Glutamatergic neuron (in vitro differentiated cells): Measurements from ENCODE around the gene TIMP2. TPM values are rescaled to one million over a fixed set of nuclear protein-coding genes. Genes with fewer than 3 reads are reported as not detected.

ENCODE experiments used
- DNase-seq: peaks from one replicate; pipeline ENCODE4 v3.0.0; 2022
- H3K27ac Mint-ChIP-seq: one replicate; pipeline ENCODE4 v1.8.0; 2020; ENCODE audit warnings: mild to moderate bottlenecking, mixed read lengths, inconsistent platforms; ENCODE audit not compliant: unreplicated experiment
- H3K27me3 Mint-ChIP-seq: one replicate; pipeline ENCODE4 v1.8.0; 2020; ENCODE audit warnings: mild to moderate bottlenecking, moderate library complexity, mixed read lengths, inconsistent platforms; ENCODE audit not compliant: unreplicated experiment
- H3K36me3 Mint-ChIP-seq: one replicate; pipeline ENCODE4 v1.8.0; 2020; ENCODE audit warnings: mild to moderate bottlenecking, mixed read lengths, inconsistent platforms; ENCODE audit not compliant: unreplicated experiment
- H3K4me1 Mint-ChIP-seq: one replicate; pipeline ENCODE4 v1.8.0; 2020; ENCODE audit warnings: mild to moderate bottlenecking, low read depth, mixed read lengths, inconsistent platforms; ENCODE audit not compliant: unreplicated experiment
- H3K4me3 Mint-ChIP-seq: one replicate; pipeline ENCODE4 v1.8.0; 2020; ENCODE audit warnings: mild to moderate bottlenecking, mixed read lengths, inconsistent platforms; ENCODE audit not compliant: unreplicated experiment
- H3K9me3 Mint-ChIP-seq: one replicate; pipeline ENCODE4 v1.8.0; 2020; ENCODE audit warnings: mild to moderate bottlenecking, moderate library complexity, mixed read lengths, inconsistent platforms; ENCODE audit not compliant: unreplicated experiment
- CTCF ChIP-seq: fragments of 200-600 bp; sonication (generic); IDR thresholded peaks from one replicate; pipeline ENCODE4 v1.5.0; 2021; ENCODE audit not compliant: partially characterized antibody, unreplicated experiment
- total RNA-seq: library from RNA; stranded (reverse); fragmentation: NEBNext Ultra II Directional; extraction: Animal tissue kit (Norgen Biotek cat#: 25700); gene quantifications from one replicate; pipeline ENCODE4 v1.2.1, GENCODE V29; 2021; ENCODE audit not compliant: unreplicated experiment

Gene TIMP2
- total RNA-seq, 1 donor from 2014 or later, result 121 TPM

GRCh38 chr17:78923660-78924453 lies 1.3 kb downstream of the TIMP2 start:
- no peak for DNase-seq
- no peak for TF ChIP-seq CTCF
- peaks cover 2% of the 10 kb centered on the region for H3K9me3 Mint-ChIP-seq
- H3K4me3 Mint-ChIP-seq, result peak overlapping the region; percentile 85
- H3K27ac Mint-ChIP-seq, result no peak overlapping the region
- no peaks in the 10 kb centered on the region for H3K36me3 Mint-ChIP-seq
- H3K4me1 Mint-ChIP-seq, result peaks cover 21% of the 10 kb centered on the region
- peaks cover 11% of the 10 kb centered on the region for H3K27me3 Mint-ChIP-seq

- no peak overlapping the region for H3K27ac Mint-ChIP-seq
- TF ChIP-seq CTCF, result no peak
- H3K9me3 Mint-ChIP-seq, result peaks cover 2% of the 10 kb centered on the region
- H3K4me3 Mint-ChIP-seq, result peak overlapping the region; percentile 85
- H3K4me1 Mint-ChIP-seq, result peaks cover 21% of the 10 kb centered on the region
- DNase-seq, result no peak
- no peaks in the 10 kb centered on the region for H3K36me3 Mint-ChIP-seq
- peaks cover 9% of the 10 kb centered on the region for H3K27me3 Mint-ChIP-seq
Measured at GRCh38 chr17:78922816-78923498, 2.2 kb downstream of the TIMP2 start.

- no peak for DNase-seq
- no peak overlapping the region for H3K27ac Mint-ChIP-seq
- peak overlapping the region; percentile 67 for H3K4me3 Mint-ChIP-seq
Measured at GRCh38 chr17:78921437-78921971, 3.7 kb downstream of the TIMP2 start.

GRCh38 chr17:78920528-78920927 lies 4.7 kb downstream of the TIMP2 start:
- Mint-ChIP-seq H3K9me3 (peaks cover 2% of the 10 kb centered on the region), H3K27ac (peak overlapping the region; percentile 31), H3K36me3 (no peaks in the 10 kb centered on the region), H3K4me1 (peaks cover 24% of the 10 kb centered on the region), H3K4me3 (peak overlapping the region; percentile 55), H3K27me3 (peaks cover 10% of the 10 kb centered on the region)
- no peak for DNase-seq
- TF ChIP-seq CTCF, result no peak

More at GRCh38 chr17:78921437-78921971, 3.7 kb downstream of the TIMP2 start:
- H3K36me3 Mint-ChIP-seq, result no peaks in the 10 kb centered on the region
- peaks cover 23% of the 10 kb centered on the region for H3K4me1 Mint-ChIP-seq
- peaks cover 2% of the 10 kb centered on the region for H3K9me3 Mint-ChIP-seq
- peaks cover 8% of the 10 kb centered on the region for H3K27me3 Mint-ChIP-seq
- no peak for TF ChIP-seq CTCF
